ENCODE measurements around the gene ZNF225.

- TF ChIP-seq SP1 (IDR thresholded peaks at IDR 0.05) (no peak), ELF4 (IDR thresholded peaks at IDR 0.05) (0 out of 2 replicates have a peak, but pooled peaks have one; percentile 26), PKNOX1 (IDR thresholded peaks at IDR 0.05) (no peak), ARNT (IDR thresholded peaks at IDR 0.05) (no peak), TARDBP (IDR thresholded peaks at IDR 0.05) (no peak), SUZ12 (IDR thresholded peaks at IDR 0.05) (peak; percentile 38; the same call in 1 of the 2 replicates), CTBP1 (IDR thresholded peaks at IDR 0.05; ENCODE audit: borderline replicate concordance) (no peak)
Measured at GRCh38 chr19:44093931-44094765, 19.1 kb upstream of the ZNF225 start, which contains the start of gene ZNF224.
